Duodenal mucosa (tissue), 2 donors: ENCODE data around the gene NFAT5.

Experiments used
- H3K27ac ChIP-seq: one replicate; pipeline ENCODE4 v1.7.0; 2013; ENCODE audit warnings: low read depth, low read length
- H3K27me3 ChIP-seq, 2 donors: one replicate each; pipeline ENCODE4 v1.7.0; 2013; ENCODE audit warnings: low read length in 2 of 2, control low read depth in 1 of 2; ENCODE audit not compliant: insufficient read depth in 2 of 2, control insufficient read depth in 1 of 2
- H3K36me3 ChIP-seq, 2 donors: one replicate each; pipeline ENCODE4 v1.7.0; 2013; ENCODE audit warnings: low read length in 2 of 2, control low read depth in 1 of 2; ENCODE audit not compliant: insufficient read depth in 2 of 2, control insufficient read depth in 1 of 2
- H3K4me1 ChIP-seq, 2 donors: one replicate each; pipeline ENCODE4 v1.7.0; 2013; ENCODE audit warnings: low read length in 2 of 2, control low read depth in 1 of 2; ENCODE audit not compliant: insufficient read depth in 2 of 2, control insufficient read depth in 1 of 2
- H3K4me3 ChIP-seq, 2 donors: one replicate each; pipeline ENCODE4 v1.7.0; 2013; ENCODE audit warnings: low read length in 2 of 2, low read depth in 1 of 2
- H3K9ac ChIP-seq, 2 donors: one replicate each; pipeline ENCODE4 v1.7.0; 2013; ENCODE audit warnings: low read length in 2 of 2, low read depth in 1 of 2
- H3K9me3 ChIP-seq, 2 donors: one replicate each; pipeline ENCODE4 v1.7.0; 2013; ENCODE audit warnings: low read length in 2 of 2, control low read depth in 1 of 2; ENCODE audit not compliant: control insufficient read depth in 1 of 2

The NFAT5 gene

GRCh38 chr16:69699915-69700314 lies 134.1 kb downstream of the NFAT5 start:
- H3K9ac ChIP-seq = no peak overlapping the region
- no peak overlapping the region for H3K27ac ChIP-seq
- H3K27me3 ChIP-seq = no peaks in the 10 kb centered on the region
- no peaks in the 10 kb centered on the region for H3K9me3 ChIP-seq
- no peaks in the 10 kb centered on the region for H3K4me1 ChIP-seq
- H3K36me3 ChIP-seq = peaks cover 8 to 22% of the 10 kb centered on the region in 2 donors
- no peak overlapping the region for H3K4me3 ChIP-seq

DNA sequence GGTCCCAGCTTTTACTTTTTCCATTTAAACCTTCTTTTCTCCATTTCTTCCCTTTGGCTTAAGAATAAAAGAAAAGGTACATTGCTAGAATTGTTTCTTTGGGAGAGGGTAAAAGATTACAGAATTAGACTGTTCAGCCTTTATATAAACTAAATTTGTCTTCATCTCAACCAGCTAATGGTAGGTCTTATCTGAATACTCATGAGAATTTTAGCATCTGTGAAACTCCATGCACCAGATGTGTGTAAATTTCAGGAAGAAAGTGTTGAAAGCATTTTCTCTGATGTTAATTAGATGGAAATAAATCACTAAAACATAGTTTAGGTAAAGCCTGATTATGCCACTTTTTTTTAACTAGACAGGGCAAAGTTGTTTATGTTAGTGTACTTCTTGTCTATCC lies 135.7 kb downstream of the NFAT5 start:
- H3K4me3 ChIP-seq = no peak overlapping the region
- no peaks in the 10 kb centered on the region for H3K27me3 ChIP-seq
- no peaks in the 10 kb centered on the region for H3K9me3 ChIP-seq
- no peaks in the 10 kb centered on the region for H3K4me1 ChIP-seq
- H3K27ac ChIP-seq = no peak overlapping the region
- H3K9ac ChIP-seq = no peak overlapping the region
- H3K36me3 ChIP-seq = peaks cover 8 to 9% of the 10 kb centered on the region in 2 donors

- Histone ChIP-seq H3K4me3 (no peak overlapping the region), H3K27ac (no peak overlapping the region), H3K9me3 (no peaks in the 10 kb centered on the region), H3K4me1 (no peaks in the 10 kb centered on the region), H3K36me3 (peaks cover 8 to 9% of the 10 kb centered on the region in 2 donors), H3K9ac (no peak overlapping the region), H3K27me3 (no peaks in the 10 kb centered on the region)
These were observed 136.1 kb downstream of the NFAT5 start for GRCh38 chr16:69701866-69702265.

DNA sequence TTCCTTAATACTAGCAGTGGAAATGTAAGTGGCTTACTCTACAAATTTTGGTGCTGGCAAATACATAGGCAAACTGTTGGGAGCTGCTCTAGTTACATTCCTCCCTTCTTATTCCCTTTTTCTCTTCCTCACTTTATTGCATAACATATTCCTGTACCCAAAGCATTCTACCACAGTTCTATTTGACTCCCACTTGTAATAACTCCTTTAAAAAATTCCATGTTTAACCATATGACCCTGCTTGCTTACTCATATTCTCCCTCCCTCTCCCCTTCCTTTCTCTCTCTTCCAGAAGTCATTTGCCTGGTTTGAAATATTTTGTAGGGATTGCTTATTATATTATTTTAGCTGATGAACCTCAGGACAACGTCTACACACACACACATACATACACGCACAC lies 137.9 kb downstream of the NFAT5 start:
- Histone ChIP-seq H3K9me3 (no peaks in the 10 kb centered on the region), H3K9ac (no peak overlapping the region), H3K4me1 (no peaks in the 10 kb centered on the region), H3K27me3 (no peaks in the 10 kb centered on the region), H3K36me3 (peaks cover 6 to 11% of the 10 kb centered on the region in 2 donors), H3K27ac (no peak overlapping the region), H3K4me3 (no peak overlapping the region)

- Histone ChIP-seq H3K27ac (no peak overlapping the region), H3K4me1 (peaks cover 0 to 5% of the 10 kb centered on the region in 2 donors), H3K9ac (no peak overlapping the region), H3K36me3 (peaks cover 6% of the 10 kb centered on the region in 2 donors), H3K27me3 (no peaks in the 10 kb centered on the region), H3K9me3 (no peaks in the 10 kb centered on the region), H3K4me3 (no peak overlapping the region)
These were observed 140.6 kb downstream of the NFAT5 start for GRCh38 chr16:69706256-69706974.

- no peak overlapping the region for H3K27ac ChIP-seq
These were observed 141.2 kb downstream of the NFAT5 start for GRCh38 chr16:69706975-69707340.

DNA sequence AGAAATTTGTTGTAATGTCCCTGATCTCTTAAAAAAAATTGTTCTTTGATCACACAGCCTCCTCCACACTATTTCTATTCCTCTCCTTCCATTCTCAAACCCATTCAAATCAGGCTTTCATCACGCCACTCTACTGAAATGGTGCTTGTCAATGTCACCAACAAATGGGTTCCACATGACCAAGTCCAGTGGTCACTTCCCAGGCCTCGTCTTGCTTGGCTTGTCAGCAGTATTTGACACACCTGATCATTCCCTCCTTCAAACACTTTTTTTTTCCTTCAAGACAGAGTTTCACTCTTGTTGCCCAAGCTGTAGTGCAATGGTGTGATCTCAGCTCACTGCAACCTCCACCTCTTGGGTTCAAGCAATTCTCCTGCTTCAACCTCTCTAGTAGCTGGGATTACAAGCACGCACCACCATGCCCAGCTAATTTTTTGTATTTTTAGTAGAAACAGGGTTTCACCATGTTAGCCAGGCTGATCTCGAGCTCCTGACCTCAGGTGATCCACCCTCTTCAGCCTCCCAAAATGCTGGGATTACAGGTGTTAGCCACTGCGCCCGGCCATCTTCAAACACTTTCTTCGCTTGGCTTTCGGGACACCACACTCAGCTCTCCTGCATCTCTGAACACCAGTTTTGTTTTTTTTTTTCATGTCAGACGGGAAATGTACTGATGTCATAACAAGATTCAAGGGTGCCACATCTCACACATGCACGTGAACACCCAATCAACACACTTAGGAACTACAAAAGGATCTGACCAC lies 142.3 kb downstream of the NFAT5 start:
- Histone ChIP-seq H3K9ac (no peak overlapping the region), H3K4me3 (no peak overlapping the region), H3K4me1 (peaks cover 0 to 8% of the 10 kb centered on the region in 2 donors), H3K27me3 (no peaks in the 10 kb centered on the region), H3K36me3 (peaks cover 2 to 18% of the 10 kb centered on the region in 2 donors), H3K9me3 (no peaks in the 10 kb centered on the region), H3K27ac (no peak overlapping the region)

More at GRCh38 chr16:69706975-69707340, 141.2 kb downstream of the NFAT5 start:
- Histone ChIP-seq H3K9ac (no peak overlapping the region), H3K9me3 (no peaks in the 10 kb centered on the region), H3K36me3 (peaks cover 2 to 7% of the 10 kb centered on the region in 2 donors), H3K4me3 (no peak overlapping the region), H3K4me1 (peaks cover 0 to 7% of the 10 kb centered on the region in 2 donors), H3K27me3 (no peaks in the 10 kb centered on the region)

DNA sequence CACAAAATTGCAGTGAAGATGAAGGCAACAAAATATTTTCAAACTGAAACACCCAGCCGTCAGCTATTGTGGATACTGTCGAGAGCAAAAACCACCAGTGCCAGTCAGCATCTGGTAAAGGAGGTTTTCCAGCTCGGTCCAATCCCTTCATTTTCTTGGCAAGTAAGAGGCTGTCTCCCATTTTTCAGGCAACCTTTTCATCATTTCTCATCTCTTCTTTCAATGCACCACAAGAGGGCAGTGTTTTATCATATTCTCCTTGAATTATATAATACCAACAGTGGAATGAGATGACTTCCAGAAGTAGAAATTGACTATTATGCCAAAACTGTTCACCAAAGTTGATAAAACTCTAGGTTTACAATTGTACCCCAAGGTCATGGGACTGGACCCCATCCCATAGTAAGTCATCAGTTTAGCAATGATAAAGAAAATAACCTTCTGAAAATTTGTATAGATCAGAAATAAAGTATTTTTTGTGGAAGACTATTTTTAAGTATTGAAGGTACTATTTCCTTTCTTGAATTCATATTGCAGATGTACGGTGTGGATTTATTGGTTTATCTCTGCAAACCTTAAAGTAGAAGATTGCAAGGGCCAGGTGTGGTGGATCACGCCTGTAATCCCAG lies 143.8 kb downstream of the NFAT5 start:
- Histone ChIP-seq H3K4me1 (peaks cover 0 to 8% of the 10 kb centered on the region in 2 donors), H3K27ac (no peak overlapping the region), H3K27me3 (no peaks in the 10 kb centered on the region), H3K9ac (no peak overlapping the region), H3K9me3 (no peaks in the 10 kb centered on the region), H3K36me3 (peaks cover 2 to 23% of the 10 kb centered on the region in 2 donors), H3K4me3 (no peak overlapping the region)

- no peaks in the 10 kb centered on the region for H3K9me3 ChIP-seq
- H3K27ac ChIP-seq = no peak overlapping the region
- peaks cover 8 to 34% of the 10 kb centered on the region in 2 donors for H3K36me3 ChIP-seq
- peaks cover 0 to 8% of the 10 kb centered on the region in 2 donors for H3K4me1 ChIP-seq
- no peak overlapping the region for H3K4me3 ChIP-seq
- H3K27me3 ChIP-seq = no peaks in the 10 kb centered on the region
- H3K9ac ChIP-seq = no peak overlapping the region
These were observed 145.5 kb downstream of the NFAT5 start for GRCh38 chr16:69711115-69711740.

- Histone ChIP-seq H3K36me3 (peaks cover 9 to 43% of the 10 kb centered on the region in 2 donors), H3K27ac (no peak overlapping the region), H3K4me1 (peaks cover 0 to 8% of the 10 kb centered on the region in 2 donors)
These were observed 146.5 kb downstream of the NFAT5 start for GRCh38 chr16:69712277-69712676.

More at GRCh38 chr16:69712277-69712676, 146.5 kb downstream of the NFAT5 start:
- Histone ChIP-seq H3K9me3 (no peaks in the 10 kb centered on the region), H3K27me3 (no peaks in the 10 kb centered on the region), H3K9ac (no peak overlapping the region), H3K4me3 (no peak overlapping the region)
